VCaP (cell line): Measurements from ENCODE around the gene MAGOHB.

Source experiments
- H3K27ac ChIP-seq: fragments of 450-650 bp; 2 replicates; pipeline ENCODE4 v1.5.1; 2017
- CTCF ChIP-seq: fragments of 450-650 bp; conservative IDR thresholded peaks from 2 replicates; pipeline ENCODE4 v1.5.1; 2017; ENCODE audit warnings: mild to moderate bottlenecking, moderate library complexity

MAGOHB gene

GRCh38 chr12:10554756-10555481 is 58.5 kb downstream of the MAGOHB start:
- TF ChIP-seq CTCF, result no peak
- H3K27ac ChIP-seq, result no peak overlapping the region

DNA sequence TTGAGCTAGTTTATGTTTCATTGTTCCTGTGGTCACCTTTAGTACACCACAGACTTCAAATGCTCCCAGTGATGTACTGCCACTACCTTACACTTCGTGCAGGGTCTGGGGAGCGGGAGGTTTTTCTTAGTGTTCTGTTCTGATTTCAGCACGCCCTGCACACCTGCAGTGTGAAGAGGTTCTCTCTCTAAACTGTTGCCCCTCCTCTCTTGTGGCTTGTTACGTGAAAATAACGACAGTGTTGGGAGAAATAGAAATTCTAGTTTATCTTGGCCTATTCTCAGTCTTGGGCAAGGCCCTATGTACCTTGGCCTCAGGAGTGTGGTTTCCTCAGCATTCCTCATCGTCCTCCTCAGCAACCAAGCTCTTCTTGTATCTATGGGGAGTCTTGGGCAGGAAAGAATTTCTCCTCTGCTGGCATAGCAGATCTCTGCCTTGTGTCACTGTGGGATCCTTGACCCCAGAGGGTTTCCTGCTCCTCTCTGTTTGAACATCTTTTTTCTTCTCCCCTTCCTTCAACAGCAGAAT is 59.1 kb downstream of the MAGOHB start:
- no peak for TF ChIP-seq CTCF
- no peak overlapping the region for H3K27ac ChIP-seq
